ENCODE measurements around the gene CORO1C.

DNA sequence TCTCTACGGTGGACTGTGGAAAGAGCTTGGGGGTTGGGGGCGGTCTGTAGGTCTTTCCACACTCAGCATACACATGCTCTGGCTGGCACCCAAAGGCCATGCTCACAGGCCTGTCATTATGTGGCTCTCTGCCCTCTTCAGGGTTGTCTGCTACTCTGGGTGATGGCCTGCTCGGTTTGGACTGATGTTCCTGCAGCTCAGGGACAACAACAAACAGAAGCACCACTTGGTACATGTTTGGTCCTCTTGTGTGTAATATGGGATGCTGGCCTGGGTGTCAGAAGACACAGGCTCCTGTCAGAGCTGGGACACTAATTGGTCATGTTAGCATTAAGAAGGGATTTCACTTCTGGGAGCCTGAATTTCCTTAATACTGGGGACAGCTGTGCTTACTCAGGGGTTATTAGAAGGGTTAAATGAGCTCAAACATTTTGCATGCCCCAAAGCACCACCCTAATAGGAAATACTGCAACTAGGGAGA is 64.9 kb downstream of the CORO1C start:
- TF ChIP-seq CTCF (IDR thresholded peaks at IDR 0.05) (no peak), POLR2A (IDR thresholded peaks at IDR 0.05) (no peak)

Measured in transverse colon (tissue), 3 donors.